Measurements from ENCODE around the gene KCND1.
A peak's percentile ranks its signal among the peaks of the same experiment; 100 is the strongest.
"Not testable (repeated sequence)": the region's sequence is repeated elsewhere in the genome, so short reads cannot be mapped to it uniquely, and the experiment has no call there.

KCND1 gene

GRCh38 chrX:48971249-48972219, at the start of gene KCND1:
TSS of gene KCND1 (minus strand) at chrX:48971844. CDS start at chrX:48970271, 1,573 bp downstream.
- no peak for DNase-seq (ENCODE audit: low read depth in 2 of 2)

DNA sequence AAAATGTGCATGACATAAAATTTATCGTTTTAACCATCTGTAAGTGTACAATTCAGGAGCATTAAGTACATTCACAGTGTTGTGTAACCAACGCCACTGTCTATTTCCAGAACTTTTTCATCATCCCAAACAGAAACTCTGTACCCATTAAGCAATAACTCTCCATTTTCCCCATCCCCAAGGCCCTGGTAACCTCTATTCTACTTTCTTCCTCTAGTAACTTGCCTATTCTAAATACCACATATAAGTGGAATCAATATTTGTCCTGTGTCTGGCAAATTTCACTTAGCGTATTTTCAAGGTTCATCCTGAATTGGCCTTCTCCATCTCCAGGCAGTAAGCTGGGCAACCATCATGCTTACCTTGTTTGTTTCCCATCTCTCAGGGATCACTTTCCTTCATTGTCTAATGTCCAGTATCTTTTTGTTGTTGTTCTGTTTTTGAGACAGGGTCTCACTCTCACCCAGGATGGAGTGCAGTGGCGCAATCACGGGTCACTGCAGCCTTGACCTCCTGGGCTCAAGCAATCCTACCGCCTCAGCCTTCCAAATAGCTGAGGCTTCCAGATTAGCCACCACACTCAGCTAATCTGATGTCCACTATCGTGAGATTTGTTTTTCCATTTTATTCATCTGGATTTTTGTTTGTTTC, 48.1 kb upstream of the KCND1 start:
- DNase-seq (ENCODE audit: low read depth in 2 of 2): no peak

DNA sequence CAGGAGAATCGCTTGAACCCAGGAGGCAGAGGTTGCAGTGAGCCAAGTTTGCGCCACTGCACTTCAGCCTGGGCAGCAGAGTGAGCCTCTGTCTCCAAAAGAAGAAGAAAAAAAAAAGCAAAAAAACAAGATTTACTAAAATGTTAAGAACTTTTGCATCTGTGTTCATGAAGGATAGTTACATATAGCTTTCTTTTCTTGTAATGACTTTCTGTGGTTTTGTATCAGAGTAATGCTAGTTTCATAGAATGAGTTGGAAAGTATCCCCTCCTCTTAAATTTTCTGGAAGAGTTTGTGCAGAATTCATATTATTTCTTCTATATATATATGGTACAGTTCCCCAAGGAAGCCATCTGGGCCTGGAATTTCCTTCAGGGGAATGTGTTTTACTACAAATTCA, 47.4 kb upstream of the KCND1 start:
- no peak for DNase-seq (ENCODE audit: low read depth in 2 of 2)

DNA sequence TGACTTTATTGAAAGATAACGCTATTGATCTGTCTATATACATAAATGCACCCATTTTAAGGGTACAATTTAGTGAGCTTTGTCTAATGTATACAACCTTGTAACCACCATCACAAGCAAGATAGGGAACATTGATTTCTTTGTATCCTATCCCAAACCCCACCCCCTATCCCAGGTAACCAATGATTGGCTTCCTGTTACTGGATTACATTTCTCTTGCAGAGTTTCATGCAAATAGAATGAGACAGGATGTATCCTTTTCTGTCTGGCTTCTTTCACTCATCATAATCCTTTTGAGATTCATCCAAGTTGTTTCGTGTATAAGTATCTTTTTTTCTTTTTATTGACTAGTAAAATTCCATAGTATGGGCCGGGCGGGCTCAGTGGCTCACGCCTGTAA, 32.1 kb upstream of the KCND1 start:
- no peak for DNase-seq (ENCODE audit: low read depth in 2 of 2)

DNA sequence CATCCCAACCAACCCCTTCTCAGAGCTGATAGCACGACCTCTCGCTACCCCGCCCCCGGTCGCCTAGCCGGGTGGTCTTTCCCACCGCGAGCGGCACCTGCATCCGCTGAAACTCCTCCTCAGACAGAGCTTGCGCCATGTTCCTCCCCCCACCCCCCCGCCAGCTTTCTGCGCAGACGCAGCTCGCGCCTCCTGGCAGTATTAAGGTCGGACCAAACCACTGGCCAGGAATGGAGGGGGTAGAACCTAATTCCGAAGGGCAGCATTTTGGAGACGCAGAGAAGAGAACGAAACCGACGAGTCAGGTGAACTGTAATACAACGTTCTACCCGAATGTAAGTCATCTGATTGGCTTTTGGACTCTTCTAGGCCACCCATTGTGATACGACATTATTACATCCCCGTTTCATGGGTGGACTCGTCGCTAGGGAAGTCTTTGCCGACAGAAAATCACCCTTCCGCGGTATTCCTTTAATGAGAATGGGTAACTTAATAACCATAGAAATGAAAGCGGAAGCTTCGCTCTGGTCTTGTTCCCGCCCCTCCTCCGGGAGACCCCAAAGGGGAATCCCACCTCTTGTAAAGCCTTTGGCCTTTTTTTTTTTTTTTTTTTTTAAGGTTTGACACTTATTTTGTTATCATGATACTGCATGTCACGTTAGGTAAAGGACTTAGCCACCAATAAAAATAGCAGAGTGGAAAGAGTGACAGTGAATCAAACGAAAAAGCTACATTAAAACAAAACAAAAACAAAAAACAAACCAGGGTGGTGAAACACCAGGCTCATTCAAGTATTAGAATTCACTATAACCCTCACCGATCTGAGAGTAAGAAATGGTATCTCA, 30.7 kb upstream of the KCND1 start, which contains the start of gene GRIPAP1:
Gene GRIPAP1, minus strand, starts transcription at position 174 of the 845 bp plus-strand sequence. Its CDS starts 35 bp downstream, at position 139.
- peak; percentile 52 to 61 for DNase-seq (ENCODE audit: low read depth in 2 of 2)

GRCh38 chrX:49001521-49002090, 30.0 kb upstream of the KCND1 start:
- peak; percentile 24 to 32 for DNase-seq (ENCODE audit: low read depth in 2 of 2)

GRCh38 chrX:49000636-49001035, 29.0 kb upstream of the KCND1 start:
- DNase-seq (ENCODE audit: low read depth in 2 of 2): no peak

GRCh38 chrX:48999030-48999429, 27.4 kb upstream of the KCND1 start:
- no peak for DNase-seq (ENCODE audit: low read depth in 2 of 2)

DNA sequence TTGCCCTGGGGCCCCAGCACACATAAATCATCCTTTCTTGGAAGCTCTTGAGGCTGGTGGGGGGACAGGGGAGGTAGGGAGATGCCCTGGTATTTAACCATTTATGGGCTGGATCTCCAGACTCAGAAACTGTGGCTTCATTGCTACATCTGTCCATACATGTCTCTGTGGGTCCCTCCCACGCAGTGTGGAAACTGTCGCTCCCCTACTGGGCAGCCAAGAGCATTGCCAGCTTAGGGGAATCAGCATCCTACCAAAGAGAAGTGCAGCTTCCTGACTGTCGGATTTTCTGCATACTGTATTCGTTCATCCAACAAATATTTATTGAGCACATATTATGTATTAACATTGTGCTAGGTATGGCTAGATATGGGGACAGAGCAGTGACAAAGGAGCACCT, 26.7 kb upstream of the KCND1 start:
- no peak for DNase-seq (ENCODE audit: low read depth in 2 of 2)

GRCh38 chrX:48997865-48998264, 26.2 kb upstream of the KCND1 start:
- DNase-seq (ENCODE audit: low read depth in 2 of 2): no peak

DNA sequence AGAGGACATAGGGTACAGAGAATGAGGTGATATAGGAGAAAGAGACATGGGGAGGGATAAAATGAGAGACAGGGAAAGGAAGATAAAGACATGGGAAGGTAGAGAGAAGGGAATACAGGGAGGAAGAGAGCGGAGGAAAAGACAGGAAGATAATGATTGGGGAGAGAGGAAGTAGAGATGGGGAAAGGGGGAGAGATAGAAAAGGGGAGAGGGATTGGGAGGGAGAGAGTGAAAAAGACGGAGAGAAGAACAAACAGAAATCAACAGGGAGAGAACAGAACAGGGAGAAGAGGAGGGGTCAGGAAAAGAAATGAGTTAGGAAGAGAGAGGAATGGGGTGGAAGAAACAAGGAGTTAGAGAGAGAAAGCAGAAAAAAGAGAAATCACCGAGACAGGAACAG, 25.8 kb upstream of the KCND1 start:
- no peak for DNase-seq (ENCODE audit: low read depth in 2 of 2)

GRCh38 chrX:48996969-48997368, 25.3 kb upstream of the KCND1 start:
- no peak for DNase-seq (ENCODE audit: low read depth in 2 of 2)

- DNase-seq (ENCODE audit: low read depth in 2 of 2): no peak
Observed at GRCh38 chrX:48992341-48992740, 20.7 kb upstream of the KCND1 start.

DNA sequence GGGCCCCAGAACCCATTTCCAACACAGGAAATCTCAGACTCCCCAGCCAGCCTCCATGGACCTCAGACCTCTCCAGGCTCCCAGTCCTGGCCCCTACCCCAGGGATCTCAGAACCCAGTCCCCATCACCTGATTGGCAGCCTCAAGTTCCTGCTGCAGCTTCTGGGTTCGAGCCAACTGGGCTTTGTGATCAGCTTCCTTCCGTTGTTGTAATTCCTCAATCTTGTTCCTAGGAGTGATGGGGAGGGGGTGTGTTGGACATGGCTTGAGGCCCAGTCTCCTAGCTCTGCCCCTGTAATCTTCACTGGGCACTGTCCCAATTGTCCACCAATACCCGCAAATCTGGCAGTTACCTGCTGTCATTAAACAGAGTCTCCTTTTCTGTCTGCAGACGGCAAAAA, 17.8 kb upstream of the KCND1 start:
- no peak for DNase-seq (ENCODE audit: low read depth in 2 of 2)

GRCh38 chrX:48983896-48984295, 12.3 kb upstream of the KCND1 start:
- no peak for DNase-seq (ENCODE audit: low read depth in 2 of 2)

GRCh38 chrX:48983081-48983480, 11.4 kb upstream of the KCND1 start:
- no peak for DNase-seq (ENCODE audit: low read depth in 2 of 2)

- DNase-seq (ENCODE audit: low read depth in 2 of 2): no peak
Observed at GRCh38 chrX:48981178-48981577, 9.5 kb upstream of the KCND1 start.

DNA sequence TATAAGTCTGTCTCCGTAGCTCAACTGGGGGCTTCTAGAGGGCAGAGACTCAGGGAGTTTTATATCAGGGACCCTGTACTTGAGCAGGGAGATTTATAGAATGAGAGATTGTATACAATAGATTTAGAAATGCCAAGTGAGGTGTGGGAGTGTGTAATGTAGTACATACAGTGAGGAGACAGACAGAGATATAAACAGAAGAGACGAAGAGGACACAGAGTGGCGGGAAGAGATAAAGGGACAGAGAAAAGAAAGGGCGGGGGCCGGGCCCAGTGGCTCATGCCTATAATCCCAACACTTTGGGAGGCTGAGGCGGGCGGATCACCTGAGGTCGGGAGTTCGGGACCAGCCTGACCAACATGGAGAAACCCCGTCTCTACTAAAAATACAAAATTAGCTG, 8.7 kb upstream of the KCND1 start:
- not testable (repeated sequence) for DNase-seq (ENCODE audit: low read depth in 2 of 2)

DNA sequence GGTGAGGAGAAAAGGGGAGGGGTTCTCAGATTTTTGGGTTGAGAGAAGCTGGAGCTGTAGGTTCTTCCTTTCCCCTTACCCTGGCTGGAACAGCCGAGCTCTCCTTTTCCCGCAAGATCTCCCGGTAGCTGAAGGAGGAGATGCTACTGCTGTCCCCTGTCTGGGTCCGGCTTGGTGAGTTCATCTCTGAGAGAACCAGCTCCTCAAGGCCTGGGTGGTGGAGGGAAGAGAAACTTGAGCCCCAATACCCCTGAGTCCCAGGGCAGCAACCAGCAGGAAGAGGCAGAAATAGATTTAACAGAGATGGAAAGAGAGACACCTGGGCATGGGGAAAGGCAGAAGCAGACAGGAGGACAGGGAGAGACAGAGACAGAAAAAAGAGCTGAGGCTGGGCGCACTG, 6.6 kb upstream of the KCND1 start:
- no peak for DNase-seq (ENCODE audit: low read depth in 2 of 2)

DNA sequence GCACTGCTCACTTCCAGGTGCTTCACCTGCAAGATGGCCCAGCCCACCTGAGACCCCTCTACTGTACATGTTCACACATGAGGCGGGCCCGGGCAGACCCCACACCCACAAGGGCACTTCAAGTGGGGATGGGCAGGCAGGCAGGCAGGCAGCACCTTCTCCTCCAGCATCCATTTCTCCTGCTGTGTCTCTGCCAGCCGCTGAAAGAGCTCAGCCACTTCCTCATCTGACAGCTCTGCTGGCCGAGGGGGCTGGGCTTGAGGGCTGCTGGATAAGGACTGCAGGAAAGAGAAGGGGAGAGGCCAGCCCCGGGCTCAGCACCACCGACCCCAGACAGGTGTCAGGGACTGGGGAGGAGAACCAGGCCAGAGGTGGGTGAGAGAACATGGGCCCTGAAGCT, 4.4 kb upstream of the KCND1 start:
- DNase-seq (ENCODE audit: low read depth in 2 of 2): no peak

GRCh38 chrX:48975541-48975940, 3.9 kb upstream of the KCND1 start:
- DNase-seq (ENCODE audit: low read depth in 2 of 2): no peak

GRCh38 chrX:48975041-48975440, 3.4 kb upstream of the KCND1 start:
- DNase-seq (ENCODE audit: low read depth in 2 of 2): no peak
